ENCODE results near the gene TMEM200A.

- no peak for TF ChIP-seq CTCF (IDR thresholded peaks at IDR 0.05)
- no peak for TF ChIP-seq REST (IDR thresholded peaks at IDR 0.05; ENCODE audit: insufficient read depth in 1 of 2, low read depth in 2 of 2, low read length in 1 of 2)
Measured at GRCh38 chr6:130320908-130321307, 44.9 kb upstream of the TMEM200A start.

Measured in Panc1 (cell line).